Measurements from ENCODE around the gene ATG14.
"Not testable (repeated sequence)": the region's sequence is repeated elsewhere in the genome, so short reads cannot be mapped to it uniquely, and the experiment has no call there.

ATG14 gene

DNA sequence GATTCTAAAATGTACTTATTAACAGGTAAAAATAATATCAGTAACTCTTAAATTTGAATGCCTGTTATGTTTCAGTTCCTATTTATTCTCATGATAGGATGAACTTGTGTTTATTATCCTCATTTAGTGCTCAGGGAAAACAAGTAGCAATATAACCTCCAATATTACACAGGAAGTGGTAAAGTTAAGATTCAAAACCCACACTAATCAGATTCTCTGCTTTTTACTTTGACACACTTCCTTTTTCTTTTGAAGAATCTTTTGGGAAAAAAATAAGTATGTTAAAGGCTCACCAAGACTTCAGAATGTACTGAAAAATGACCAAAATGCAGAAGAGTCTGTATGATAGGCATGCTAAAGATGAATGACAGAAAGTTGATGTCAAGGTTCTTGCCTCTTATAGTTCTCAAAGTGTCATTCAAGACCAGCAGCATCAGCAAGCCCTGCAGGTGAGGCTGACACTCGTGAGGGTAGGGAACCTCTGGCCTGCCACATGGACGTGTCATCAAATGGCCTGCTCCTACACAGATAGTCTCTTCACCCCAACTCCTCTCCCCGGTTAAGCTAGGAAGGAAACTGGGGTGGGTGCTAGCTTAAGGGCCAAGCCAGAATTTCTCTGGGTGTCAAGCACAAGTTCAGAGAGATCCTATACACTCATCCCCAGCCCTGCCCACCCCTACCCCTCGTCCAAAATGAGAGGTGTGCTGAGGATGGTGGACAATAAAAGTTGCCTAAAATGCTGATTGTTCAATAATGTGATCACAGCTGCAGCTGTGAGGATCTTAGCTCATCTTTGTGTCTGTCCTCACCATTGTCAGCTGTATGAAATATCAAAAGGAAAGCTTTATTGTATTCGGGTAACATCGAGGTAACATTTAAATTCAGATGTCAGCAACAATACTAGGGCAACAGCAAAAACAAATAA lies 22.5 kb upstream of the ATG14 start:
- DNase-seq = no peak

DNA sequence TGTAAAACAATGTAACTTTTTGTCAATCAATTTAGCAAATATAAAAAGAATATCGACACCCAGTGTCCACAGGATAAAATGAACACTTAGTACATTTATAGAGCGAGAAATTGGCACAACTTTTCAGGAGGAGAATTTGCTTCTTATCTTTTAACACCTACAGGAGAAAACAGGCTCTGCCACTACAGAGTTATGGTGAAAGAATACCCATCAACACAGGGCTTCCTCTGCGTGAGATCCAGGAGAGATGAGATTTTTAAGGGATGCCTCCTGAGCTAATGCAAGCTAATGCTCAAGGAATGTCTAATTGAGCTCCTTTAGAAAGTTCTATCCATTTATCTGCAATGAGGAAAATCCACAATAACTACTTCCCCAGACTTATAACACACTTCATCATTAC lies 21.0 kb upstream of the ATG14 start:
- no peak for DNase-seq

DNA sequence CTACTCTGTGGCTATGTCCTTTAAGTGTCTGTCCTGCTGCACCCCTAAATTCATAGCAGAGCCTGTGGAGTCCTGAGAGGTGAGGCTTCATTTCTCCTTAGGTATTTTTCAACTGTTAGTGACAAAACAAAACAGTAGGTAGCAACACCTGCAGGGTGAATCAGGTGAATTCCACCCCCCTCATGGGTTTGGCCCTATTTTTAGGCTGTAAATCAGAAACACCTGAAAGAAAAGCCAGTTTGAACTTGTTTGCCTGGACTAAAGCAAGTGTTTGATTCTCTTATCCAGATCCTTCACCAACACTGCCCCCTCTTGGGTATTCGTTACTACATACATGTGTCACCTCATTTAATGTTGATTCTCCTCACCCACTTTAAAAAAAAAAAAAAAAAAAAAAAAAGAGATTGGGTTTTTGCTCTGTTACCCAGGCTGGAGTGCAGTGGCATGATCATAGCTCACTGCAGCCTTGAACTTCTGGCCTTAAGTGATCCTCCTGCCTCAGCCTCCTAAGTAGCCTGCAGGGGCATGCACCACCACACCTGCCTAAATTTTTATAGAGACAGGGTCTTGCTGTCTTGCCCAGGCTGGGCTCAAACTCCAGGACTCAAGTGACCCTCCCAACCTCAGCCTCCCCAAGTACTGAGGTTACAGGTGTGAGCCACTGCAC lies 18.5 kb upstream of the ATG14 start:
- DNase-seq = no peak

DNA sequence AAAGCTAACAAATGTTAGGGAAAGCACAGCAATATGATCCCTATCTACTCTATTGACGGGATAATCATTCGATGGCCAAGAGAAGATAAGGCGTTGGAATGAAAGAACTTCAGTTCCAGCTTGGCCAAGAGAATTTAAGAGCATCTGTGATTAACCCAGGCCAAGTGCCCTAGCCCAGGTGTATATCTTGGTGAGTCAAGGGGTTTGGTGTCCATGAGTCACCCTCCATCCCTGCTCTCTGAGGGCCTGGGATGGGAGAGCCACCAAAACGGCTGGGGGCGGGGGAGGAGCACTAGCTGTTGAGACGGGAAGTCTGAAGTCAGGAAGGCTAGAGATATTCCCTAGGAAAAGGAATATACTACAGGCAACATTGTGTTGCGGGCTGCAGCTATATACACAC lies 15.8 kb upstream of the ATG14 start:
- DNase-seq = no peak

- DNase-seq = no peak
These were observed 15.3 kb upstream of the ATG14 start for GRCh38 chr14:55426891-55427290.

DNA sequence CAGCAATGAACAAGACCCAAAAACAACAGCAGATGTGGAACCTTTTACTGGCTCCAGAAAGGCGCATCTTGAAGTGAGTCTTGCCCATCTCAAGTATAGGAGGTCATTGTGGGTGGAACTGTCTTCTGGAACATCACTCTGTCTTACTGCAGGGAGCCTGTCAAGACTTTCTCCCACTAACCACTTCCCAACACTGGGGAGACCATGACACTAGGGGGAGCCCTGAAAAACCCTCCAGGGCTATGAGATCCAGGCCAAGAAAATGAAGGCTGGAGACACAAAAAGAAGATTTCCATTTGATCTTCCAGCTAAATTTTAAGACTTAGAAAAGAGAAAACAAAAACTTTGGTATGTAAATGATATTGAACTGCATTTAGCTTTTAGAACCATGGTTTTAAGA lies 13.5 kb upstream of the ATG14 start:
- no peak for DNase-seq

DNA sequence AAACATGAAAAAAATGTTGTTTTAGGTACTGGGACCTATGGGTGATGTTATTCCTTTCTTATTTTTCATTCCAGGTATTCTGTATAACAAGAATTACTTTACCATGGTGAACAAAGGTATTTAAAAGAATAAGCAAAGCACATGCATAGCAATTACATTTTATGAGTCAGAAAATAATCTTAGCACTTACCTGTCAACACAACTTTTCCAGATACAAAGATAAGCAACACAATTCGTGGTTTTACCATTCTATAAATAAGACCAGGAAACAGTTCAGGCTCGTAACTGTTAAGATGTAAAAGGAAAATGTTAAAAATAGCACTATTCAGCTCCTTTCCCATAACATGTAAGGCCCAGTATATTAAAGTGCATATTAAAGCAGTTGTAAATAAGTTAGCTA lies 12.3 kb upstream of the ATG14 start:
- no peak for DNase-seq

DNA sequence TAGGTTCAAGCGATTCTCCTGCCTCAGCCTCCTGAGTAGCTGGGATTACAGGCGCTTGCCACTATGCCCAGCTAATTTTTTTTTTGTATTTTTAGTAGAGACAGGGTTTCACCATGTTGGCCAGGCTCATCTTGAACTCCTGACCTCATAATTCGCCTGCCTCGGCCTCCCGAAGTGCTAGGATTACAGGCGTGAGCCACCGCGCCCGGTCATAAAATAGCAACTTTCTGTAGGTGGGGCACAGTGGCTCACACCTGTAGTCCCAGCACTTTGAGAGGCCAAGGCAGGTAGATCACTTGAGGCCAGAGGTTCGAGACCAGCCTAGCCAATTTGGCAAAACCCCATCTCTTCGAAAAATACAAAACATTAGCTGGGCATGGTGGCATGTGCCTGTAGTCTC lies 10.7 kb upstream of the ATG14 start:
- not testable (repeated sequence) for DNase-seq

- DNase-seq = no peak
These were observed 8.0 kb upstream of the ATG14 start for GRCh38 chr14:55419663-55420062.

DNA sequence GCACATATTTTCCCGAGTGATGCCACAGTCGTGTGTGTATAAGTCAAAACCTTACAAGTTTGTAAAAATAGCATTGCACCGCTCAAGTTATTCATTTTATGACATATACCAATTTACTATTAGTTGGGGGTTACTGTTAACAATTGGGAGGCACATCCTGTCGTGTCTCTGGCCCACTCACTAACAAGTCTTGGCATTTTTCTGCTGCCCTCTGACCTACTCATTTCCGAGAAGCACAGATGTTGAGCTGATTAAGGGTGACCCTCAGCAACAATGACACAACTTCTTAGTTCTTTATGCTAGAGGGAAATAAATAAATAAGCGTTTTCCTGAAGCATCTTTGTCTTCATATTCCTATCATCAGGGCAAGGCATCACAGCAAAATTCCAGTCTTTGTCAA lies 6.8 kb upstream of the ATG14 start:
- no peak for DNase-seq

- DNase-seq = no peak
These were observed 6.3 kb upstream of the ATG14 start for GRCh38 chr14:55417955-55418354.

GRCh38 chr14:55416866-55417265 lies 5.2 kb upstream of the ATG14 start:
- DNase-seq = no peak

GRCh38 chr14:55414551-55414950 lies 2.9 kb upstream of the ATG14 start:
- DNase-seq = no peak

GRCh38 chr14:55412676-55413075 lies 1.0 kb upstream of the ATG14 start:
- no peak for DNase-seq

GRCh38 chr14:55410876-55411275 lies 754 bp downstream of the ATG14 start:
- DNase-seq = no peak

DNA sequence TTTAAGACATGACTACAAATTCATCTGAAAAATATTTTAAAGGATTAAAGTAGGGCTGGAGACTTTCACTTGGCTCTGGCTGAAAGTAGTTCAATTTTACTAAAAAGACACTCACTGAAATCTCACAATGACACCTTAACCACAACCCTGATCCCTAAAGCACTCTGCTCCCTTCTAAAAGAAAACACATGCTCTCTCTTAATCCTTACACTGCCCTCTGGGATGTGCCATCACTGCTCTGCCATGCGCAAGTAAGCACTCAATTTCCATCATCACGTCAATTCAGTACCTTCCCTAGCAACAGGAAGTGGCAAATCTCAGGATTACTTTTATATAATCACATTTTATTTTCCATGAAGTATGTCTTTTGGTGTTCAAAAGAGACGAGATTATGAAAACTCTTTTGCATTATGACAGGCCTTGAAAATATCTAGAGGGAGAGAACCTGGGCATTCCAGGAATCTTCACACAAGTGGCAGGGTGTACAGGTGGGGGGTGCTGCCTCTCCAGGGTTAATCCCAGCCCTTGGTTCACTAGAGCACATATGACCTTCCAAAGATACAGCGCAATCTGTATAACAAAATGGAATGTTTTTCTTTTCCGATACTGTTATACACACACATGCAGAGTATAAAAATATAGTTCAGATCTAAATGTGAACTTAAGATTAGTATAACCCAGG lies 7.3 kb downstream of the ATG14 start:
- no peak for DNase-seq

- no peak for DNase-seq
These were observed 9.9 kb downstream of the ATG14 start for GRCh38 chr14:55401751-55402150.

GRCh38 chr14:55399852-55400251 lies 11.8 kb downstream of the ATG14 start:
- DNase-seq = no peak

- DNase-seq = no peak
These were observed 12.4 kb downstream of the ATG14 start for GRCh38 chr14:55399183-55399582.

DNA sequence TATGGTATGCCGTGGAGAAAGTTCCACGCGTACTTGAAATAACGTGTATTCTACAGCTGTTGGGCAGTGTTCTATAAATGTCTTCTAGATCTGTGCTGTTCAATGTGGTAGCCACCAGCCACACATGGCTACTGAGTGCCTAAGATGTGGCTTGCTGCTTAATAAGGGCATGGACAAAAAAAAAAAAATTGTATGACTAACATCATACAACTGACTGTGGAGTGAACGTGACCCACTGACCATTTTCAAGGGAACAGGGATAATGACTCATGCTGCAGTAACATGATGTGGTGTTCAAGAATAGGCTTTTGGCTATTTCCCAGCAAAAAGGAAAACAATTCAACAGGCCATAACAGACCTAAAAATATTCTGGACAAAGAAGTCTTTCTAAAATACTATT lies 13.0 kb downstream of the ATG14 start:
- DNase-seq = no peak

DNA sequence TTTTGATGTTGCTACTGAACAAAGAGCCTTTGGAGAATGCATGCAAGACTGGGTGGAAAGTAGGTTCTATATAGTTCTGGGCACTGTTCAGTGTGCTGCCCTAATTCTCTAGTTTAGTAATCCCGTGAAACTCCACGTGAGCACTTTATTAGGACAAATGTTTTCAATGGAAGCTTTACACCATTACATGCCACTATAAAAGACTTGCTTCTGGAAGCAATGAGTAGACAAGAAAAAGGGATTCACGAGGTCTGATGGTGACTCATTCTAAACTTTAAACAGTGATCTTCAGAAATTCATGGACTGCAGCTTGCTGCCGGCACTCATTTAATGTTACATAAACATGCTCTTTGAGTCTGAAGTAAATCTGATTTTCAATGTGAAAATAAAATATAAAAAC lies 22.3 kb downstream of the ATG14 start:
- DNase-seq = no peak

DNA sequence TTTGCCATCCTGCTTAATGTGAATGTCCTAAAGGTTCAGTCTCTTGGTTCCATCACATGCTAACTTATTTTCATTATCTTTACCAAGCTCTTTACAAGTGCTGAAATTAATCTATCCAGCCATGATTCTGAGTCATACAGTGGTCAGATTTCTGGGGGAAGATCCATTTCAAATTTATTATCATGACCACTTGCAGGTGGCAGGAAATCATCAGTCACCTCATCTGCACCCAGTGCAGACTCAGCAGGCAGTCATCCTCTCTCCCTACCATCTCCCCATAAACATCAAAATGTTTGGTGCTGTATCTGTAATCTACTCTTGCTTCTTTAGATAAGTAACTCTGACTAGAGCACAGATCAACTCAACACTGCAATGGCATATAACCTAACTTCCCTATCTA lies 23.5 kb downstream of the ATG14 start:
- DNase-seq = no peak

DNA sequence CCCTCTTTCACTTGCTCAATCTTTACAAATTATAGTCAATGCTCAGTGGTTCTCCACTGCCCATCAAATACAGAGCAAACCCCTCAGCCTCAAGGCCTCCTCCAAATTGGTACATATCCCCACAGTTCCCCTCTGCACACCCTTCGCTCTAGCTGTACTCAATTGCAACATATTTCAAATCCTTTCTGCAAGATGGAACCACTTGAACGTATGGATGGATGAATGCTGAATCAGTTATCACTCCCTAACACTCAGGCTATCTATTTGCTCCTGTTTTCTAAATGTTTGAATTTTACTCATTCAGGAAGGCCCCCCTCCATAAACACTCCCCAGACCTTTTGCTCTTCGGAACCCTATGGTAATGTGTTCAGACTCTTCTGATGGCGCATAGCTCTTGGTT lies 24.5 kb downstream of the ATG14 start:
- DNase-seq = no peak
